CD14-positive monocyte (primary cell): ENCODE data around the gene ESRP2. TPM values are rescaled to one million over a fixed set of nuclear protein-coding genes. Genes with fewer than 3 reads are reported as not detected.

Experiments
- DNase-seq, 3 donors: peaks; one replicate each; pipeline ENCODE4 v3.0.0-alpha.2; 2011 to 2022
- H2AFZ ChIP-seq: 2 replicates; pipeline ENCODE4 v1.6.0; 2012; ENCODE audit warnings: mild to moderate bottlenecking, low read depth, low read length, inconsistent platforms; ENCODE audit not compliant: insufficient read depth, poor library complexity, severe bottlenecking
- H3K27ac ChIP-seq, 2 donors: 1 replicate in 1 of 2; 2 replicates in 1 of 2; pipeline ENCODE4 v1.5.1; 2012 to 2013; ENCODE audit warnings: low read length in 2 of 2, control low read depth in 1 of 2, inconsistent platforms in 1 of 2, low read depth in 1 of 2, mild to moderate bottlenecking in 1 of 2
- H3K27me3 ChIP-seq, 2 donors: one replicate each; pipeline versions ENCODE4 v1.6.0 to v1.6.1; 2011 to 2013; ENCODE audit warnings: low read length in 2 of 2; ENCODE audit not compliant: control insufficient read depth in 2 of 2, insufficient read depth in 2 of 2
- H3K36me3 ChIP-seq, 2 donors: replicated peaks in 1 of 2; 1 replicate in 1 of 2; 2 replicates in 1 of 2; pipeline versions ENCODE4 v1.5.1 to v1.6.1; 2012 to 2013; ENCODE audit warnings: low read length in 2 of 2, control low read depth in 1 of 2, inconsistent platforms in 1 of 2, mild to moderate bottlenecking in 1 of 2; ENCODE audit not compliant: insufficient read depth in 2 of 2, control insufficient read depth in 1 of 2
- H3K4me1 ChIP-seq, 2 donors: 1 replicate in 1 of 2; 2 replicates in 1 of 2; pipeline versions ENCODE4 v1.5.1 to v1.6.1; 2012 to 2013; ENCODE audit warnings: low read length in 2 of 2, control low read depth in 1 of 2, inconsistent platforms in 1 of 2, mild to moderate bottlenecking in 1 of 2, moderate library complexity in 1 of 2; ENCODE audit not compliant: insufficient read depth in 2 of 2, control insufficient read depth in 1 of 2
- H3K4me2 ChIP-seq: replicated peaks from 2 replicates; pipeline ENCODE3; 2012; ENCODE audit warnings: low read length, moderate library complexity, mild to moderate bottlenecking; ENCODE audit not compliant: poor library complexity, severe bottlenecking; ENCODE audit errors: extremely low read depth
- H3K4me3 ChIP-seq, 3 experiments: fragments of 200-600 bp in 1 of 3; sonication (generic) in 1 of 3; replicated peaks in 1 of 3; 1 replicate in 2 of 3; 2 replicates in 1 of 3; pipeline ENCODE4 v1.5.1; 2011 to 2013; ENCODE audit warnings: low read length in 3 of 3, mild to moderate bottlenecking in 3 of 3, control low read depth in 2 of 3, low read depth in 2 of 3, inconsistent platforms in 1 of 3, moderate library complexity in 1 of 3
- H3K79me2 ChIP-seq: 2 replicates; pipeline ENCODE4 v1.6.0; 2012; ENCODE audit warnings: mild to moderate bottlenecking, control low read depth, inconsistent platforms, low read length, moderate library complexity; ENCODE audit not compliant: insufficient read depth
- H3K9ac ChIP-seq: 2 replicates; pipeline ENCODE4 v1.6.0; 2017; ENCODE audit warnings: low read length, mild to moderate bottlenecking; ENCODE audit not compliant: insufficient read depth, poor library complexity, severe bottlenecking
- H3K9me3 ChIP-seq, 2 donors: replicated peaks in 1 of 2; 1 replicate in 1 of 2; 2 replicates in 1 of 2; pipeline versions ENCODE4 v1.5.1 to v1.6.1; 2012 to 2013; ENCODE audit warnings: low read length in 2 of 2, control low read depth in 1 of 2; ENCODE audit not compliant: control insufficient read depth in 1 of 2, insufficient read depth in 1 of 2
- H4K20me1 ChIP-seq: 2 replicates; pipeline ENCODE4 v1.6.0; 2012; ENCODE audit warnings: mild to moderate bottlenecking, low read length, control low read depth, moderate library complexity; ENCODE audit not compliant: insufficient read depth
- H3K27ac Mint-ChIP-seq, 7 donors: one replicate each; pipeline ENCODE4 v1.8.0; 2020; ENCODE audit warnings: mild to moderate bottlenecking in 7 of 7, mixed read lengths in 7 of 7, moderate library complexity in 6 of 7, inconsistent platforms in 2 of 7
- H3K27me3 Mint-ChIP-seq, 3 donors: one replicate each; pipeline ENCODE4 v1.8.0; 2021 to 2022; ENCODE audit warnings: low read depth in 3 of 3, mild to moderate bottlenecking in 3 of 3, mixed read lengths in 3 of 3, moderate library complexity in 3 of 3, inconsistent platforms in 1 of 3
- H3K36me3 Mint-ChIP-seq, 2 donors: one replicate each; pipeline ENCODE4 v1.8.0; 2020; ENCODE audit warnings: mixed read lengths in 2 of 2, inconsistent platforms in 1 of 2, mild to moderate bottlenecking in 1 of 2
- H3K4me1 Mint-ChIP-seq: one replicate; pipeline ENCODE4 v1.8.0; 2020; ENCODE audit warnings: mild to moderate bottlenecking, mixed read lengths
- H3K4me3 Mint-ChIP-seq, 2 donors: one replicate each; pipeline ENCODE4 v1.8.0; 2020; ENCODE audit warnings: mild to moderate bottlenecking in 2 of 2, mixed read lengths in 2 of 2, moderate library complexity in 1 of 2
- H3K9me3 Mint-ChIP-seq, 7 donors: one replicate each; pipeline ENCODE4 v1.8.0; 2020 to 2022; ENCODE audit warnings: mixed read lengths in 7 of 7, mild to moderate bottlenecking in 6 of 7, moderate library complexity in 6 of 7, inconsistent platforms in 2 of 7
- WGBS: methylation state at CpG from one replicate; pipeline ENCODE4 v1.1.5; 2013; ENCODE audit warnings: missing lambda C conversion rate; ENCODE audit not compliant: insufficient coverage; 5-methylcytosine and 5-hydroxymethylcytosine counted together
- intact Hi-C, 2 donors: fragments of 100-400 bp; cut with micrococcal nuclease; formaldehyde crosslinking; loops; one replicate each; pipeline versions ENCODE4 v1.15.0 to v1.15.1; 2023
- polyA plus RNA-seq, 3 donors: library from polyadenylated mRNA; depleted of rRNA in 1 of 3; unstranded in 2 of 3; stranded (reverse) in 1 of 3; fragments of 300-500 nt in 2 of 3; fragments of >200 nt in 1 of 3; fragmentation: Illumina TruSeq in 2 of 3; gene quantifications; 1 replicate in 2 of 3; 2 replicates in 1 of 3; pipeline ENCODE4 v1.2.3, GENCODE V29; 2012 to 2021
- TF ChIP-seq, protein P1 (sequence below): fragments of 200-600 bp; IDR thresholded peaks from one replicate; pipeline ENCODE4 v1.8.0; 2022; ENCODE audit warnings: antibody characterized with exemption, mild to moderate bottlenecking

Gene ESRP2
- polyA plus RNA-seq, 3 donors, result not detected

DNA sequence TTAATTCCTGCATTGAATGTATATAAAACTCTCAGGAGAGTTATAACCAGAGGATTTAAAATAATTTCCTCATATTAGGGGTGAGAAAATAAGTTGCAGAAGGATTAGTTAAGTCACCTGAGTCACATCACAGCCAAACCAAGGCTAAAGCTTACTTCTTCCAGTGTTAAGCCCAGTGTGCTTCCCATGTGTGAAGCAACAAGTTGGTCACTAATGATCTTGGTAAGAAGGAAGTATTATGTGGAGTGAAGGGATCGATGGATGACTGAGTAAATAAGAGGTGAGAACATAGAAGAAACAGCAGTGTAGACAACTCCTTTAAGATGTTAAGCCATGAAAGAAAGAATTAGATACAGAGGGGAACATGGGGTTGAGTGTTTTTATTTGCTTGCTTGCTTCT lies 20.6 kb downstream of the ESRP2 start:
- H3K4me3 Mint-ChIP-seq, result no peak overlapping the region
- H3K9ac ChIP-seq, result no peak overlapping the region
- no peaks in the 10 kb centered on the region for H3K27me3 ChIP-seq
- WGBS, result 100% methylated on average over 1 of the region's 1 CpG
- H3K9me3 ChIP-seq, result no peaks in the 10 kb centered on the region
- peaks cover 35 to 43% of the 10 kb centered on the region in 2 donors for H3K36me3 Mint-ChIP-seq
- no peak overlapping the region for H3K4me2 ChIP-seq
- H3K27me3 Mint-ChIP-seq, result no peaks in the 10 kb centered on the region
- H3K4me1 Mint-ChIP-seq, result peaks cover 6% of the 10 kb centered on the region
- H3K27ac Mint-ChIP-seq, result no peak overlapping the region
- no peaks in the 10 kb centered on the region for H3K9me3 Mint-ChIP-seq
- intact Hi-C loops, result no loop called here
- H3K36me3 ChIP-seq, result peaks cover 8 to 39% of the 10 kb centered on the region in 2 donors
- DNase-seq, result no peak
- no peak overlapping the region for H2AFZ ChIP-seq
- H3K27ac ChIP-seq, result no peak overlapping the region
- peaks cover 4% of the 10 kb centered on the region for H3K79me2 ChIP-seq
- TF ChIP-seq, protein P1, sequence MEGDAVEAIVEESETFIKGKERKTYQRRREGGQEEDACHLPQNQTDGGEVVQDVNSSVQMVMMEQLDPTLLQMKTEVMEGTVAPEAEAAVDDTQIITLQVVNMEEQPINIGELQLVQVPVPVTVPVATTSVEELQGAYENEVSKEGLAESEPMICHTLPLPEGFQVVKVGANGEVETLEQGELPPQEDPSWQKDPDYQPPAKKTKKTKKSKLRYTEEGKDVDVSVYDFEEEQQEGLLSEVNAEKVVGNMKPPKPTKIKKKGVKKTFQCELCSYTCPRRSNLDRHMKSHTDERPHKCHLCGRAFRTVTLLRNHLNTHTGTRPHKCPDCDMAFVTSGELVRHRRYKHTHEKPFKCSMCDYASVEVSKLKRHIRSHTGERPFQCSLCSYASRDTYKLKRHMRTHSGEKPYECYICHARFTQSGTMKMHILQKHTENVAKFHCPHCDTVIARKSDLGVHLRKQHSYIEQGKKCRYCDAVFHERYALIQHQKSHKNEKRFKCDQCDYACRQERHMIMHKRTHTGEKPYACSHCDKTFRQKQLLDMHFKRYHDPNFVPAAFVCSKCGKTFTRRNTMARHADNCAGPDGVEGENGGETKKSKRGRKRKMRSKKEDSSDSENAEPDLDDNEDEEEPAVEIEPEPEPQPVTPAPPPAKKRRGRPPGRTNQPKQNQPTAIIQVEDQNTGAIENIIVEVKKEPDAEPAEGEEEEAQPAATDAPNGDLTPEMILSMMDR, result no peak
- H3K4me3 ChIP-seq, result no peak overlapping the region
- no peaks in the 10 kb centered on the region for H3K4me1 ChIP-seq
- peaks cover 29% of the 10 kb centered on the region for H4K20me1 ChIP-seq

DNA sequence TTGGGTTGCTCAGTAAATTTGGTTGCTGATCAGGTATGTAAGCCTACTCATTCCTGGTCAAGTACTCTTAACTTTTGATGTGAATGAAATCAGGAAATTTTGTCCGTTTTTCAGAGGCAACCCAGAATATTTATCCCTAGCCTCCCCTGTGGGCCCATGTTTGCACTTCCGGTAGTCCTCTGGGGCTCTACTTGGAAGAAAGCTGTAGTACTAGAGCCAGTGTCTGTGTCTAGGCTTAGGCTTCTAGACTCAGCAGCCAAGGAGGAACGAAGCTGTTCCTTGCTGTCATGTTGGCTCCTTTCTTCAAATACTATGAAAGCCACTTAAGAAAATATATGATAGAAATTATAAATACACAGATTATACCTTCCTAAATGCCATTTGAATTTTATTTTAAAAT lies 21.2 kb downstream of the ESRP2 start:
- Histone ChIP-seq H4K20me1 (peaks cover 30% of the 10 kb centered on the region), H3K36me3 (peaks cover 9 to 33% of the 10 kb centered on the region in 2 donors), H3K9me3 (no peaks in the 10 kb centered on the region), H3K27me3 (no peaks in the 10 kb centered on the region), H3K27ac (no peak overlapping the region), H3K4me2 (no peak overlapping the region), H3K4me3 (no peak overlapping the region), H2AFZ (no peak overlapping the region), H3K79me2 (peaks cover 4% of the 10 kb centered on the region), H3K4me1 (no peaks in the 10 kb centered on the region), H3K9ac (no peak overlapping the region)
- no peaks in the 10 kb centered on the region for H3K27me3 Mint-ChIP-seq
- TF ChIP-seq, protein P1, result no peak
- DNase-seq, result no peak
- H3K36me3 Mint-ChIP-seq, result peaks cover 29 to 40% of the 10 kb centered on the region in 2 donors
- intact Hi-C loops, result no loop called here
- peak overlapping the region in 2 of 7 donors; percentile 58 to 62 for H3K27ac Mint-ChIP-seq
- WGBS, result 100% methylated on average over 1 of the region's 3 CpGs
- no peaks in the 10 kb centered on the region for H3K9me3 Mint-ChIP-seq
- H3K4me3 Mint-ChIP-seq, result no peak overlapping the region
- H3K4me1 Mint-ChIP-seq, result peaks cover 6% of the 10 kb centered on the region
